22Rv1 (cell line): ENCODE results near the gene C1orf52.

Source experiments
- H3K27ac ChIP-seq: fragments of 450-650 bp; 2 replicates; pipeline ENCODE4 v1.5.1; 2017
- CTCF ChIP-seq: fragments of 450-650 bp; IDR thresholded peaks from 2 replicates; pipeline ENCODE4 v1.5.1; 2017; ENCODE audit warnings: mild to moderate bottlenecking
- ZFX ChIP-seq: fragments of 450-650 bp; IDR thresholded peaks from 2 replicates; pipeline ENCODE4 v1.6.1; 2017; ENCODE audit warnings: antibody characterized with exemption, borderline replicate concordance

C1orf52 gene

GRCh38 chr1:85278853-85279314 is 19.4 kb upstream of the C1orf52 start:
- no peak for TF ChIP-seq ZFX
- TF ChIP-seq CTCF: no peak
- 0 out of 2 replicates have a peak overlapping the region, but pooled peaks have one; percentile 13 for H3K27ac ChIP-seq

GRCh38 chr1:85277802-85278201 is 18.3 kb upstream of the C1orf52 start:
- TF ChIP-seq ZFX (no peak), CTCF (no peak)
- peak overlapping the region; percentile 84 for H3K27ac ChIP-seq

GRCh38 chr1:85276978-85277639 is 17.6 kb upstream of the C1orf52 start:
- peak overlapping the region; percentile 84 for H3K27ac ChIP-seq
- no peak for TF ChIP-seq ZFX

- TF ChIP-seq ZFX: no peak
- no peak for TF ChIP-seq CTCF
- H3K27ac ChIP-seq: peak within 1 kb of the TSS; percentile 84
Measured at GRCh38 chr1:85276215-85276977, 16.9 kb upstream of the C1orf52 start, which contains the start of gene BCL10. Gene BCL10 (minus strand): TSS chr1:85276632. CDS start chr1:85276352, 280 bp downstream.

GRCh38 chr1:85275701-85276214 is 16.3 kb upstream of the C1orf52 start:
- no peak for TF ChIP-seq ZFX
- no peak for TF ChIP-seq CTCF
- H3K27ac ChIP-seq: peak overlapping the region; percentile 84

- no peak overlapping the region for H3K27ac ChIP-seq
- TF ChIP-seq ZFX (no peak), CTCF (no peak)
Measured at GRCh38 chr1:85274969-85275453, 15.5 kb upstream of the C1orf52 start.

- no peak overlapping the region for H3K27ac ChIP-seq
- TF ChIP-seq CTCF: no peak
- no peak for TF ChIP-seq ZFX
Measured at GRCh38 chr1:85273397-85273796, 13.9 kb upstream of the C1orf52 start.
